GM10266 (cell line): ENCODE data around the gene APOBR.

ENCODE experiments used
- DNase-seq: peaks from one replicate; pipeline ENCODE4 v3.0.0; 2012; ENCODE audit errors: extremely low spot score
- CTCF ChIP-seq: IDR thresholded peaks from 2 replicates; pipeline ENCODE4 v1.5.1; 2012; ENCODE audit warnings: mild to moderate bottlenecking, low read depth; ENCODE audit not compliant: control insufficient read depth, insufficient read depth; ENCODE audit errors: missing control alignments

APOBR gene

DNA sequence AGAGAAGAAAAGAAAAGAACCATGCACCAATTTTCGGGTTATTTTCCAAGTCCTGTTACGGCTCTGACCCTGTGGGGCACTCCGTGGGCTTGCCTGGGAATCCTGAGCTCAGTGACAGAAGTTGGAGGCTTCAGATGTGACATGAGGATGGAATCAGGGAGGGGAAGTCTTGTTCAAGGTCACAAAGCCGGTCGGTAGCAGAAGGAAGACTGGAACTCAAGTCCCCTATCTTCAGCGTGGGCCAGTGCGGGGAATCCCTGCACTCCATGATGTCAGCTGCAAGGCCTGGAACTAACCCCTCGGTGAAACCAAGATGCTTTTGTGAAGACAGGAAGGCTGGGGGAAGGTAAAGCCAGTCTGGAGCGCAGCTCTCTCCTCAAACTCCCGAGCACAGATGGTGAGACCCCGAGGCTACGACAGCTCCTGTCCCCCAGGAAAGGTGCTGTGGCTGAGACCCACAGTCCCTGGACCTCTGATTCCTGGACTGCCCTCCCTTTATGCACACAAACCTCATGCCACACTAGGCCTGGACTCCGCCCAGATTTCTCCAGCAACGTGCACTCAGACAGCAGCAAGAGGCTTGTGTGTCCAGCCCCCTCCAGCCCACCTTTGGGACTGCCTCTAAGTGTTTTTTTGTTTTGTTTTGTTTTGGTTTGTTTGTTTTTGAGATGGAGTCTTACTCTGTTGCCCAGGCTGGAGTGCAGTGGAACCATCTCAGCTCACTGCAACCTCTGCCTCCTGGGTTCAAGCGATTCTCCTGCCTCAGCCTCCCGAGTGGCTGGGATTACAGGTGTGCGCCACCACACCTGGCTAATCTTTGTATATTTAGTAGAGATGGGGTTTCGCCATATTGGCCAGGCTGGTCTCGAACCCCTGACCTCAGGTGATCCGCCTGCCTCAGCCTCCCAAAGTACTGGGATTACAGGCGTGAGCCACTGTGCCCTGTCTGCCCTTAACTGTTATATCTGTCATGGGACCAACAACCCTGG, 17.7 kb downstream of the APOBR start:
- no peak for TF ChIP-seq CTCF
- no peak for DNase-seq

GRCh38 chr16:28513484-28514181, 19.2 kb downstream of the APOBR start:
- no peak for TF ChIP-seq CTCF
- no peak for DNase-seq

- no peak for TF ChIP-seq CTCF
- no peak for DNase-seq
Observed at GRCh38 chr16:28514246-28514645, 19.8 kb downstream of the APOBR start.

- DNase-seq: no peak
- no peak for TF ChIP-seq CTCF
Observed at GRCh38 chr16:28520672-28521071, 26.2 kb downstream of the APOBR start.

DNA sequence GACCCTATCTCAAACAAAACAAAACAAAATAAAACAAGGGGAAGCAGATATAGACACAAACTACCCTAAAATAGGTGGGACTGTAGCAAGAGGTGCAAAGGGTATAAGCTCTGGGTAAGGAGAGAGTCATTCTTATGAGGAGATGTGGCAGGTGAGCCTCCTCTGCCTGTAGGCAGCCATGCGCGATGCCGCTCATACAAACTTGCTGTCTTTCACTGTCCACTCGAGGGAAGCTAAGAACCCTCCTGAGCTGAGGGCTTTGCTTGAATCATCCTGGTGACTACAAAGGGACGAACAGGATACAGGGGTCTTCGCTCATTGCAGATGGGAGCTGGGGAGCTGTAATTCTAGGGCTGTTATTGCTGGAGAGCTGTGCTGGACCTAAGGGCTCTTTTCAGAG, 27.0 kb downstream of the APOBR start:
- DNase-seq: no peak
- no peak for TF ChIP-seq CTCF

DNA sequence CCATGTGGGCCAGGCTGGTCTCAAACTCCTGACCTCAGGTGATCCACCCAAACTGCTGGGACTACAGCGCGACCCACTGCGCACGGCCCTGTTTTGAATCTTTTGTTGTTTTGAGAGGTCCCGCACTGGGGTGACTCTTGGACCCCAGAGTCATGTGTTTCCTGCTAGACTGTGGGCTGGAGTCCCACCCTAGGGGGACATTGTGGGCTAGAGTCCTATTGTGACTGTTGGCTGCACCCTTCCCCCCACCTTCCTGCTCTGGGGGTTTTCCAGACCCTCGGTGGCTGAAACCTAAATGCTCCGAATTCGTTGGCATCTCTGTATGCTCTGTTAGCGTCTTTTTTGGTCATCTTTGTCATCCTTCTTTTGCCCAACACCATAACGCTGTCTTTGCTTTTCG, 28.3 kb downstream of the APOBR start:
- no peak for TF ChIP-seq CTCF
- DNase-seq: no peak
